ENCODE results near the gene SYPL2. TPM values are rescaled to one million over a fixed set of nuclear protein-coding genes. Genes with fewer than 3 reads are reported as not detected.
"Not testable (repeated sequence)": the region's sequence is repeated elsewhere in the genome, so short reads cannot be mapped to it uniquely, and the experiment has no call there.

The SYPL2 gene
- total and polyA plus RNA-seq, 4 experiments from 2014 or later: not detected

DNA sequence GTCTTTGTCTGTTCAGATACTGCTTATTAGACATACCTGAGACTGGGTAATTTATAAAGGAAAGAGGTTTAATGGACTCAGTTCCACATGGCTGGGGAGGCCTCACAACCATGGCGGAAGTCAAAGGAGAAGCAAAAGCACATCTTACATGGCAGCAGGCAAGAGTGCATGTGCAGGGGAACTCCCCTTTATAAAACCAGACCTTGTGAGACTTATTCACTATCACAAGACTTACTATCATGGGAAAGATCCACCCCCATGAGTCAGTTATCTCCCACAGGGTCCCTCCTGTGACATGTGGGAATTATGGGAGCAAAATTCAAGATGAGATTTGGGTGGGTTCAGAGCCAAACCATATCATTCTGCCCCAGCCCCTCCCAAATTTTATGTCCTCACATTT, 33.0 kb upstream of the SYPL2 start:
- H3K27ac ChIP-seq (ENCODE audit: low read depth, low read length): no peak overlapping the region
- Mint-ChIP-seq H3K27ac (no peak overlapping the region), H3K9me3 (peaks cover 0 to 4% (median 0%) of the 10 kb centered on the region in 8 donors), H3K27me3 (peaks cover 6 to 12% of the 10 kb centered on the region in 2 donors), H3K4me3 (no peak overlapping the region), H3K36me3 (no peaks in the 10 kb centered on the region), H3K4me1 (peaks cover 0 to 1% (median 0%) of the 10 kb centered on the region in 4 donors)
- no peaks in the 10 kb centered on the region for H3K9me3 ChIP-seq (ENCODE audit: control insufficient read depth in 1 of 2, low read length in 2 of 2)
- ChIA-PET CTCF (ENCODE audit: partially characterized antibody) (no interaction called here), POLR2A (ENCODE audit: partially characterized antibody) (no interaction called here)
- no peaks in the 10 kb centered on the region for H3K27me3 ChIP-seq (ENCODE audit: insufficient read depth, low read length)
- no peak overlapping the region for H3K4me3 ChIP-seq (ENCODE audit: low read length in 2 of 2)
- no peak for DNase-seq
- H3K4me1 ChIP-seq (ENCODE audit: insufficient read depth, low read length): no peaks in the 10 kb centered on the region
- no peaks in the 10 kb centered on the region for H3K36me3 ChIP-seq (ENCODE audit: insufficient read depth, low read length)
- intact Hi-C loops (cut with micrococcal nuclease): no loop called here

DNA sequence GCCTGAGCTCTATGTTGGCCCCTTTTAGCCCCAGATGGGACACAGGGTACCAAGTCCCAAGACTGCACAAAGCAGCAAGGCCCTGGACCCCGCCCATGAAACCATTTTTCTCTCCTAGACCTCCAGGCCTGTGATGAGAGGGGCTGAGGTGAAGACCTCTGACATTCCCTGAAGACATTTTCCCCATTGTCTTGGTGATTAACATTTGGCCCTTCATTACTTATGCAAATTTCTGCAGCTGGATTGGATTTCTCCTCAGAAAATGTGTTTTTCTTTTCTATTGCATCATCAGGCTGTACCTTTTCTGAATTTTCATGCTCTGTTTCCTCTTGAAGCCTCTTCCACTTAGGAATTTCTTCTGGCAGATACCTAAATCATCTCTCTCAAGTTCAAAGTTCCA, 31.9 kb upstream of the SYPL2 start:
- Mint-ChIP-seq H3K4me1 (no peaks in the 10 kb centered on the region), H3K27me3 (peaks cover 6 to 12% of the 10 kb centered on the region in 2 donors), H3K9me3 (peaks cover 0 to 4% (median 0%) of the 10 kb centered on the region in 8 donors), H3K36me3 (no peaks in the 10 kb centered on the region), H3K27ac (no peak overlapping the region), H3K4me3 (no peak overlapping the region)
- POLR2A ChIA-PET (ENCODE audit: partially characterized antibody): no interaction called here
- no peak overlapping the region for H3K4me3 ChIP-seq (ENCODE audit: low read length in 2 of 2)
- H3K4me1 ChIP-seq (ENCODE audit: insufficient read depth, low read length): no peaks in the 10 kb centered on the region
- no peaks in the 10 kb centered on the region for H3K36me3 ChIP-seq (ENCODE audit: insufficient read depth, low read length)
- CTCF ChIA-PET (ENCODE audit: partially characterized antibody): no interaction called here
- DNase-seq: no peak
- H3K9me3 ChIP-seq (ENCODE audit: control insufficient read depth in 1 of 2, low read length in 2 of 2): no peaks in the 10 kb centered on the region
- H3K27ac ChIP-seq (ENCODE audit: low read depth, low read length): no peak overlapping the region
- intact Hi-C loops (cut with micrococcal nuclease): no loop called here
- H3K27me3 ChIP-seq (ENCODE audit: insufficient read depth, low read length): no peaks in the 10 kb centered on the region

GRCh38 chr1:109438798-109439297, 27.5 kb upstream of the SYPL2 start:
- Mint-ChIP-seq H3K9me3 (peaks cover 0 to 4% (median 0%) of the 10 kb centered on the region in 8 donors), H3K36me3 (no peaks in the 10 kb centered on the region), H3K4me1 (no peaks in the 10 kb centered on the region), H3K27ac (no peak overlapping the region), H3K4me3 (no peak overlapping the region), H3K27me3 (peaks cover 6 to 11% of the 10 kb centered on the region in 2 donors)
- CTCF ChIA-PET (ENCODE audit: partially characterized antibody): no interaction called here
- intact Hi-C loops (cut with micrococcal nuclease): no loop called here
- no peak overlapping the region for H3K27ac ChIP-seq (ENCODE audit: low read depth, low read length)
- no peak for DNase-seq
- no peaks in the 10 kb centered on the region for H3K4me1 ChIP-seq (ENCODE audit: insufficient read depth, low read length)
- H3K36me3 ChIP-seq (ENCODE audit: insufficient read depth, low read length): no peaks in the 10 kb centered on the region
- H3K4me3 ChIP-seq (ENCODE audit: low read length in 2 of 2): no peak overlapping the region
- no peaks in the 10 kb centered on the region for H3K27me3 ChIP-seq (ENCODE audit: insufficient read depth, low read length)
- no peaks in the 10 kb centered on the region for H3K9me3 ChIP-seq (ENCODE audit: control insufficient read depth in 1 of 2, low read length in 2 of 2)
- POLR2A ChIA-PET (ENCODE audit: partially characterized antibody): no interaction called here

GRCh38 chr1:109441069-109441468, 25.3 kb upstream of the SYPL2 start:
- Histone ChIP-seq H3K4me3 (ENCODE audit: low read length in 2 of 2) (no peak overlapping the region), H3K4me1 (ENCODE audit: insufficient read depth, low read length) (no peaks in the 10 kb centered on the region), H3K27me3 (ENCODE audit: insufficient read depth, low read length) (peaks cover 3% of the 10 kb centered on the region), H3K36me3 (ENCODE audit: insufficient read depth, low read length) (no peaks in the 10 kb centered on the region), H3K27ac (ENCODE audit: low read depth, low read length) (no peak overlapping the region), H3K9me3 (ENCODE audit: control insufficient read depth in 1 of 2, low read length in 2 of 2) (no peaks in the 10 kb centered on the region)
- intact Hi-C loops (cut with micrococcal nuclease): no loop called here
- Mint-ChIP-seq H3K4me3 (no peak overlapping the region), H3K27ac (no peak overlapping the region), H3K36me3 (no peaks in the 10 kb centered on the region), H3K4me1 (no peaks in the 10 kb centered on the region), H3K9me3 (no peaks in the 10 kb centered on the region), H3K27me3 (peaks cover 6 to 8% of the 10 kb centered on the region in 2 donors)
- no peak for DNase-seq
- ChIA-PET POLR2A (ENCODE audit: partially characterized antibody) (no interaction called here), CTCF (ENCODE audit: partially characterized antibody) (no interaction called here)

- H3K27me3 ChIP-seq (ENCODE audit: insufficient read depth, low read length): peaks cover 3% of the 10 kb centered on the region
- no peaks in the 10 kb centered on the region for H3K9me3 Mint-ChIP-seq
- no peaks in the 10 kb centered on the region for H3K4me1 ChIP-seq (ENCODE audit: insufficient read depth, low read length)
- H3K36me3 ChIP-seq (ENCODE audit: insufficient read depth, low read length): no peaks in the 10 kb centered on the region
- H3K9me3 ChIP-seq (ENCODE audit: control insufficient read depth in 1 of 2, low read length in 2 of 2): no peaks in the 10 kb centered on the region
- ChIA-PET POLR2A (ENCODE audit: partially characterized antibody) (no interaction called here), CTCF (ENCODE audit: partially characterized antibody) (no interaction called here)
- H3K4me3 Mint-ChIP-seq: no peak overlapping the region
- H3K4me1 Mint-ChIP-seq: no peaks in the 10 kb centered on the region
- H3K27ac Mint-ChIP-seq: no peak overlapping the region
- no peak for DNase-seq
- intact Hi-C loops (cut with micrococcal nuclease): no loop called here
- peaks cover 10% of the 10 kb centered on the region in 2 donors for H3K27me3 Mint-ChIP-seq
- H3K36me3 Mint-ChIP-seq: no peaks in the 10 kb centered on the region
- H3K4me3 ChIP-seq (ENCODE audit: low read length in 2 of 2): no peak overlapping the region
- H3K27ac ChIP-seq (ENCODE audit: low read depth, low read length): no peak overlapping the region
Measured at GRCh38 chr1:109443476-109443875, 22.9 kb upstream of the SYPL2 start.

GRCh38 chr1:109444346-109444745, 22.0 kb upstream of the SYPL2 start:
- POLR2A ChIA-PET (ENCODE audit: partially characterized antibody): no interaction called here
- H3K4me1 Mint-ChIP-seq: no peaks in the 10 kb centered on the region
- no peak overlapping the region for H3K4me3 Mint-ChIP-seq
- DNase-seq: no peak
- no peaks in the 10 kb centered on the region for H3K9me3 Mint-ChIP-seq
- no peaks in the 10 kb centered on the region for H3K9me3 ChIP-seq (ENCODE audit: control insufficient read depth in 1 of 2, low read length in 2 of 2)
- intact Hi-C loops (cut with micrococcal nuclease): no loop called here
- H3K4me1 ChIP-seq (ENCODE audit: insufficient read depth, low read length): no peaks in the 10 kb centered on the region
- peaks cover 10% of the 10 kb centered on the region in 2 donors for H3K27me3 Mint-ChIP-seq
- H3K27ac ChIP-seq (ENCODE audit: low read depth, low read length): no peak overlapping the region
- no peak overlapping the region for H3K27ac Mint-ChIP-seq
- H3K4me3 ChIP-seq (ENCODE audit: low read length in 2 of 2): no peak overlapping the region
- CTCF ChIA-PET (ENCODE audit: partially characterized antibody): no interaction called here
- no peaks in the 10 kb centered on the region for H3K36me3 Mint-ChIP-seq
- H3K27me3 ChIP-seq (ENCODE audit: insufficient read depth, low read length): peaks cover 3% of the 10 kb centered on the region
- H3K36me3 ChIP-seq (ENCODE audit: insufficient read depth, low read length): no peaks in the 10 kb centered on the region

GRCh38 chr1:109445949-109446695, 20.2 kb upstream of the SYPL2 start:
- CTCF ChIA-PET (ENCODE audit: partially characterized antibody); H3K4me3 ChIP-seq (ENCODE audit: low read length in 2 of 2); POLR2A ChIA-PET (ENCODE audit: partially characterized antibody); intact Hi-C loops (cut with micrococcal nuclease); H3K4me1 ChIP-seq (ENCODE audit: insufficient read depth, low read length); H3K27ac Mint-ChIP-seq; H3K36me3 ChIP-seq (ENCODE audit: insufficient read depth, low read length); H3K27ac ChIP-seq (ENCODE audit: low read depth, low read length); H3K9me3 ChIP-seq (ENCODE audit: control insufficient read depth in 1 of 2, low read length in 2 of 2); H3K27me3 ChIP-seq (ENCODE audit: insufficient read depth, low read length); H3K4me1 Mint-ChIP-seq; DNase-seq; H3K9me3 Mint-ChIP-seq; H3K4me3 Mint-ChIP-seq; H3K36me3 Mint-ChIP-seq: not testable (repeated sequence)
- peaks cover 18 to 20% of the 10 kb centered on the region in 2 donors for H3K27me3 Mint-ChIP-seq
